ENCODE results near the gene ARPC3. TPM values are rescaled to one million over a fixed set of nuclear protein-coding genes. Genes with fewer than 3 reads are reported as not detected.

Gene ARPC3
- total and polyA plus RNA-seq, 9 of the 15 experiments (the other 6 are each of a cell fraction or from before 2014, with no cell fraction given), result 74.2 to 575 (median 345) TPM

- no peak for TF ChIP-seq ZFP1 (CRISPR knock-in tag; IDR thresholded peaks at IDR 0.05)
- no peak for TF ChIP-seq DLX4 (CRISPR knock-in tag; IDR thresholded peaks at IDR 0.05)
- no peak for TF ChIP-seq RFX1 (IDR thresholded peaks at IDR 0.05)
- peak; percentile 9; the same call in 1 of the 2 replicates for TF ChIP-seq DMBX1 (CRISPR knock-in tag; IDR thresholded peaks at IDR 0.05; ENCODE audit: borderline replicate concordance)
- no peak for TF ChIP-seq HMGXB4 (CRISPR knock-in tag; IDR thresholded peaks at IDR 0.05)
- no peak for TF ChIP-seq CBFB (CRISPR knock-in tag; IDR thresholded peaks at IDR 0.05)
- TF ChIP-seq POLR2B (IDR thresholded peaks at IDR 0.05; ENCODE audit: low read depth, partially characterized antibody), result peak; percentile 73
- TF ChIP-seq ZNF583 (CRISPR knock-in tag; IDR thresholded peaks at IDR 0.05), result no peak
- TF ChIP-seq TSC22D4 (tag; IDR thresholded peaks at IDR 0.05), result no peak
- TF ChIP-seq TCF15 (CRISPR knock-in tag; IDR thresholded peaks at IDR 0.05), result 0 out of 2 replicates have a peak, but pooled peaks have one; percentile 9
- TF ChIP-seq EP300 (IDR thresholded peaks at IDR 0.05; ENCODE audit: low read length), result peak; percentile 56; the same call in 1 of the 2 replicates
- no peak for TF ChIP-seq IRF1 (CRISPR knock-in tag; IDR thresholded peaks at IDR 0.05; ENCODE audit: borderline replicate concordance)
- no peak; the same call in 1 of the 2 replicates for TF ChIP-seq TAL1 (IDR thresholded peaks at IDR 0.05)
- no peak for TF ChIP-seq CTBP1 (IDR thresholded peaks at IDR 0.05; ENCODE audit: borderline replicate concordance)
- TF ChIP-seq C11orf30 (IDR thresholded peaks at IDR 0.05; ENCODE audit: low read depth), result no peak; the same call in none of the 2 replicates
- no peak for TF ChIP-seq E4F1 (CRISPR knock-in tag; IDR thresholded peaks at IDR 0.05; ENCODE audit: borderline replicate concordance)
- TF ChIP-seq PHF8 (IDR thresholded peaks at IDR 0.05; ENCODE audit: borderline replicate concordance, low read length), result peak; percentile 29; the same call in 1 of the 2 replicates
- TF ChIP-seq USF2 (CRISPR knock-in tag; IDR thresholded peaks at IDR 0.05), result no peak
- TF ChIP-seq MCM2 (IDR thresholded peaks at IDR 0.05; ENCODE audit: low read depth), result no peak
- peak; percentile 65 for TF ChIP-seq FOXM1 (IDR thresholded peaks at IDR 0.05; ENCODE audit: low read depth)
- no peak for TF ChIP-seq FOXM1 (CRISPR knock-in tag; IDR thresholded peaks at IDR 0.05; ENCODE audit: low read depth)
- TF ChIP-seq NRF1 (conservative IDR thresholded peaks at IDR 0.05 in 1 of 2, IDR thresholded peaks at IDR 0.05 in 1 of 2), result peak; percentile 97
Measured at GRCh38 chr12:110403976-110404682, 46.0 kb downstream of the ARPC3 start (continued).
